IPS-NIHi7 (cell line): ENCODE measurements around the gene ROR1.

Source experiments
- DNase-seq: peaks from one replicate; pipeline ENCODE4 v3.0.0; 2012; ENCODE audit warnings: mixed read lengths; ENCODE audit errors: extremely low spot score

Gene ROR1

GRCh38 chr1:64136752-64137411 is 363.1 kb downstream of the ROR1 start:
- peak; percentile 76 for DNase-seq

GRCh38 chr1:64137412-64137803 is 363.6 kb downstream of the ROR1 start:
- no peak for DNase-seq

GRCh38 chr1:64139877-64140276 is 366.1 kb downstream of the ROR1 start:
- no peak for DNase-seq

GRCh38 chr1:64140596-64140995 is 366.8 kb downstream of the ROR1 start:
- DNase-seq: no peak

GRCh38 chr1:64147045-64147724 is 373.4 kb downstream of the ROR1 start:
- no peak for DNase-seq

- no peak for DNase-seq
Observed at GRCh38 chr1:64147759-64148158, 373.9 kb downstream of the ROR1 start.

- DNase-seq: no peak
Observed at GRCh38 chr1:64150266-64150665, 376.4 kb downstream of the ROR1 start.

GRCh38 chr1:64150729-64151230 is 377.0 kb downstream of the ROR1 start:
- no peak for DNase-seq

GRCh38 chr1:64155278-64155677 is 381.5 kb downstream of the ROR1 start:
- no peak for DNase-seq

GRCh38 chr1:64161357-64161941 is 387.6 kb downstream of the ROR1 start:
- no peak for DNase-seq

- no peak for DNase-seq
Observed at GRCh38 chr1:64162151-64162550, 388.3 kb downstream of the ROR1 start.

GRCh38 chr1:64162804-64163203 is 389.0 kb downstream of the ROR1 start:
- DNase-seq: no peak

- DNase-seq: no peak
Observed at GRCh38 chr1:64163431-64163830, 389.6 kb downstream of the ROR1 start.

GRCh38 chr1:64163970-64164369 is 390.2 kb downstream of the ROR1 start:
- DNase-seq: peak; percentile 57

GRCh38 chr1:64166629-64167028 is 392.8 kb downstream of the ROR1 start:
- DNase-seq: no peak

GRCh38 chr1:64167176-64167575 is 393.4 kb downstream of the ROR1 start:
- DNase-seq: no peak

GRCh38 chr1:64171246-64171645 is 397.4 kb downstream of the ROR1 start:
- no peak for DNase-seq

- no peak for DNase-seq
Observed at GRCh38 chr1:64171797-64172281, 398.0 kb downstream of the ROR1 start.

GRCh38 chr1:64172458-64172983 is 398.7 kb downstream of the ROR1 start:
- no peak for DNase-seq

- no peak for DNase-seq
Observed at GRCh38 chr1:64173336-64173940, 399.6 kb downstream of the ROR1 start.

GRCh38 chr1:64175639-64176038 is 401.8 kb downstream of the ROR1 start:
- DNase-seq: no peak

- no peak for DNase-seq
Observed at GRCh38 chr1:64176659-64177058, 402.8 kb downstream of the ROR1 start.
